HG03460 (cell line): ENCODE results near the gene MYPN.
"Not testable (repeated sequence)": the region's sequence is repeated elsewhere in the genome, so short reads cannot be mapped to it uniquely, and the experiment has no call there.

Experiments
- ATAC-seq: cut with Tn5 transposase; IDR thresholded peaks from one replicate; pipeline ENCODE4 v1.9.1; 2021; ENCODE audit not compliant: unreplicated experiment

Gene MYPN

DNA sequence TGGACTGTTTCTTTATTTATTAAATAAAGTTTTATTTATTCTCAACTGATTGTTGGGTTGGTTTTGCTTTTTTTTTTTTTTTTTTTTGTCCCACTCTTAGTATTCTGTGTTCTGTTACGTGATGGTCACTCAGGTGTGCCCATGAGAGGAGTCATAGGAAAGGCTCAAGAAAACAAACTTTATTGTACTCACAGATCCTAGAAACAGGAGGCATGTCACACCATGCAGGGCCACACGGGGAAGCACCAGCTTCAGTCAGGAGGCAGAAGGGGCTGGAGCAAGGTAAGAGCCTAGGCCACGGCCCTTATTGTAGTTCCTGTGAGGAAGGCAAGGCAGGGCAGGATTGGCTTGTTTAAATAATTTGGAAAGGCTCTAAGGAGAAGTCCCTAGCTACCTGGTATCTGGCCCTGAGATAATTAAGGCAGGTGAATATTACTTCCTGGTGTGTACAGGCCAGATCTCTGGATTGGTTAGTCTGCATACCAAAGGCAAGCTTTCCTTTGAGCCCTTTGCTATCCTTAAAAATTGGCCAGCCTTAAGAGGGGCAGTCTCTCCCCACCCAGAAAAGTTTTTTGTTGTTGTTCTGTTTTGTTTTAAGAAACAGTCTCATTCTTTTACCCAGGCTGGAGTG lies 114.4 kb downstream of the MYPN start:
- ATAC-seq: no peak

DNA sequence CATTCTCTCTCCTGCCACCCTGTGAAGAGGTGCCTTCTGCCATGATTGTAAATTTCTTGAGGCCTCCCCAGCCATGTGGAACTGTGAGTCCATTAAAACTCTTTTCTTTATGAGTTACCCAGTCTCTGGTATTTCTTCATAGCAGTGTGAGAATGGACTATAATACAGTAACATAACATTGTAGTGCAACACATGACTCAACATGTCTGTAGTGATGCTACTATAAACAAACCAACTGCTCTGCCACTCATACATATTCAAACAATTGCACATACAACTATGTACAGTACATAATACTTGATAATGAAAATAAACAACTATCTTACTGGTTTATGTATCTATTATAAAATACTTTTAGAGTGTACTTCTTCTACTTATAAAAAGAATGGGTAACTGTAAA lies 115.5 kb downstream of the MYPN start:
- ATAC-seq: no peak

DNA sequence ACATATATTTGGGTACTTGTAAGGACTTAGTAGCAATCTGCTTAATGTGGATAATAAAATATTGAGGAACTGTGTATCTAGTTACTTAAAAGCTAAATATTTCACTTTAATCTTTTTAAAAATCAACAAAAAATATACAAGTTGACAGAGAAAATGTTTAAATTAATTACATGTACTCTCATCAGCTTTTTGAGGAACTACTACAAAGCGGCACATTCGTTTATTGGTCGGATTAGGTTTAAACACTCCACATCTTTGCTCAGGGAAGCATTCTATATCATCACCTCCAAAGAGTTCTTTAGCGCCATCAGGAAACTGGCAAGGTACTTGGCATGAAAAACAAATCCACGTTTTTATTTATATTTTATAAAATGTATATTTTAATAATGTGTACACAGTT lies 121.0 kb downstream of the MYPN start:
- ATAC-seq: no peak

DNA sequence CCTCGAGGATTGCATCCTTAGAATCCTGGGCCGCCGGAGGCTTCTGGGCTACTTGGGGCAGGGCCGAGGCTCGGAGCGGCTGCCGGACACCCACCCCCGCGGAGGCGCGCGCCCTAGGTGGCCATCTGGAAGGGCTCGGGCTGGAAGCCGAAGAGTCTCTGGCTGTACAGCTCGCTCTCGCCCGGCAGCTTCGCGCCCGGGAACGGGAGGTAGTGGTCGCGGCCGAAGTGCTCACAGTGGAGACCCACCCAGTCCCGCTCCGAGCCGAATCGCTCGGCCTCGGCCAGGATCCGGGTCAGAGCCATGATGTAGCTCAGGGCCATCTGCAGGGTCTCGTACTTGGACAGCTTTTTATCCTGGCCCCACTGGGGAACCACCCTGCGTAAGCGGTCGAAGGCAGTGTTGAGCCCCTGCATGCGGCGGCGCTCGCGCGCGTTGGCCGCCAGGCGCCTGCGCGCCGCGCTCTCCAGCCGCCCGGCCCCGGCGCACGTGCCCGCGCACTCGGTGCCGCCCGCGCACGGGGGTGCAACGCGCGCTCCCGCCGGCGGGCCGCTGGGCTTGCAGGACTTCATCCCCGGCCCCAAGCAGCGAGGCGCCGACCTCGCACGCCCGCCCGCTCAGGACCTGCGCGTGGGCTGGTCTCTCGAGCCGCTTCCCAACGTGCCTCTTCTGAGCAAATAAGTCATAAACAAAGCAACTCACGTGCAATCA lies 122.0 kb downstream of the MYPN start:
- ATAC-seq: peak; percentile 90

DNA sequence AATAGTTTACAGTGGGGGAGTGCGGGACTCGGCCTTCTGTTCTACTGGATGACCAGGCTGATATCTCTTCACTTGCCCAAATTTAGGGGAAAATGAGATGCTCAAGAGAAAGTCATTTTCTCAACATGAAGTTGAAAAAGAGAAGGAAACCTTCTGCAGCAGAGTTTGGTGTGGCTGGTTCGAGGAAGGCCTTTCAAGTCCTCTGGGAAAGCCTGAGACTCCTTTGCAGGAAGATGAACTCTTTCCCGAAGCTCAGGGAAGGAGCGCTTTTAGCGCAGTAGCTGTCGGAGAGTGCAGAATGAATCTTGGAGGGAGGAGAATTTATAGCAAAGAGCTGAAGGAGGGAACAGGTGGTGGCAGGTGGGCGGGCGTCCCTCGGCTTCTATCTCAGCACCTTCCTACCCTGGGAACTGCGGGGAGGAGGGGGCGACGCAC lies 122.5 kb downstream of the MYPN start, which contains the start of gene ATOH7:
Gene ATOH7 (minus strand): TSS at position 297 of the 435 bp plus-strand sequence. CDS start 436 bp downstream, outside the sequence.
- ATAC-seq: no peak

DNA sequence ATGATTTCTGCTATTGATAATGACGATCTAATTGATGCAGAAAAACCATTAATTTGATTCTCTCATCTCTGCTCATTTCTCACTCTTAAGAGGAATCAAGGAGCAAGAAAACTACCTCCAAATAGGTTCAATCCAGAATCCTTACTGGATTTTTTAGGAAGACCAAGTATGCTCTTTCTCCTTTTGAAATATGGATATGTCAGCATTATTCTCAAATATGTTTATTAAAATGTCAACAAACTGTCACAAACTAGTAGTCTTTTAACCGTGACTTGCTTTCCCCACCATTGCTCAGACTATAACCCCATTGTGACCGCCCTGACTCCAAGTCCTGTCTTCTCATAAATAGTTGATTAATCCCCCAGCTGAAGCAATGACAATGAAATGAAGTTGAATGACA lies 123.8 kb downstream of the MYPN start:
- ATAC-seq: no peak

DNA sequence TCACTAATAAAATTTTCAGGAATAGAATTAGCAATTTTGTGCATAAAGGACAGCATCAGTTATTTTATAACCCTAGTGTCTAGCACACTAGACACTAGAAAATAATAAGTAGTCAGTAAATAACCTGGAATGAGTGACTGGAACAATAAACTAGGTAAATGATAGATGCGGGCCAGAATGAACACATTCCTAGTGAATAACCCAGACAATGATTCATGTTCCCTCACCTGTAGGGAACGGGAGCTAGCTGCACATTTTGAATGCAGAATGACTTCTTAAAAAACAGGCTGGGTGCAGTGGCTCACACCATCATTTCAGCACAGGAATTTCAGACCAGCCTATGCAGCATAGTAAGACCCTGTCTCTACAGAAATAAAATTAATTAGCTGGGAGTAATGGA lies 125.8 kb downstream of the MYPN start:
- no peak for ATAC-seq

DNA sequence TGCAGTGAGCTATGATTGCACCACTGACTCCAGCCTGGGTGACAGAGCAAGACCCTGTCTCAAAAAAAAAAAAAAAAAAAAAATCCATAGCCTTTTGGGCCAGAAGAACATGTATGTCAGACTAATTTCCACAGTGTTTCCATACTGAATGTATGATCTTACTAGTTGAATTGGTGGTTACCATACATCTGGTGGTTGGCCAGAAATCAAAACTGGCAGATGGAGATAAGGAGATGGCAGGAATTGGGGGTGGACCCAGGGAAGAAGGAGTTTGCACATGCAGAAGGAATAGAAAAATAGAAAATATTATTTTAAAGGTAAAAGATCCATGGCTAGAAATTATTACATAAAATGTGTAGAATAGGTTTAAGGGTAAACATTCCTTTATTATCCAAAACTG lies 126.3 kb downstream of the MYPN start:
- no peak for ATAC-seq

DNA sequence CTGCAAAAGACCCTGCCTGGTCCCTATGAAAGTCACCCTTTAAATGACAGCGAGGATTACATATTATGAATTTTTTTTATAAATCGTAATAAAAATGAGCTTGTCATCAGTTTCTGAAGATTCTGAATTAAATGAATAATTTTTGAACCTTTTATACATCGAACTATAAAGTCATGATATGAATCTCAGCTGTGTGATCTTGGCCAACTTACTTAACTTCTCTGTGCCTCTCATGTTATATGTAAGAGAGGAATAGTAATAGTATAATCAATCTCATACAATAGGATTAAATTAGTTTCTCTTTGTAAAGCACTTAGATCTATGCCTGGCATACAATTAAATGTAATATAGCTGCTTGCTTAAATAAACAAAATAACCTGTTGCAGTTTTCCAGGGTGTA lies 127.9 kb downstream of the MYPN start:
- ATAC-seq: no peak

DNA sequence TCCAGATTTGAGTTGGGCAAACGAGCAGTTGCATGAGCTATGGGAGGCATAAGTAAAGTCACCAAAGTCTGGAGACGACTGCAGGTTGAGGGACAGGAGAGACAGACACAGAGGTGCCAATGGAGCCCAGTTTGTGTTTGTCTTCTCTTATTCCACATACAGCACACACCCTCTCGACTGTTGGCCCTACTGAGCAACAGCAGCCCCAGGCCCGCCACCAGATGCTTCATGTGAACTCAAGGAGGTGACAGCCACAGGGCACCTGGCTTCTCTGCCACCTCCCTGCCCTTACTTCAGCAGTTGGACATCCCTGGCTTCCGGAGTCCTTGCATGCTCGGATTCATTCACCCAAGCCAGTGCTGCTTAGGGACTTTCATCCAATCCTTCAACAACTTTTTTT lies 129.1 kb downstream of the MYPN start:
- no peak for ATAC-seq

DNA sequence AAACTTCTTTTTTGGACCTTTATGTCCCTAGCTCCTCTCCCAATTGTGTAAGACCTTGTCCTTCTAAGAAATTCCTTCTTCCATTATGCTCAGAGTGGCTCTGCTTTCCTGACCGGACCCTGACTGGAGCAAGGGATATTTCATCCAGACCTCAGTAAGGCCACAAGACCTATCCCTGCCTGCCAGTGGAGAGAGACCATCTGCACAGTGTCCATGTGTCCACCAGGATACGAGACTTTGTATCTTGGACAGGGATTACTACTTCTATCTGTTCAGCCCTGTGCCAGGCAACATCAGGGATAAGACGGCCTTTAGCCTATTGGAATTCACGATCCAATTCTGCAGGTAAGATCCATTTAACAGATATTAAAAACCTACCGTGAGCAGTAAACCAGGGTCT lies 129.8 kb downstream of the MYPN start:
- ATAC-seq: no peak

DNA sequence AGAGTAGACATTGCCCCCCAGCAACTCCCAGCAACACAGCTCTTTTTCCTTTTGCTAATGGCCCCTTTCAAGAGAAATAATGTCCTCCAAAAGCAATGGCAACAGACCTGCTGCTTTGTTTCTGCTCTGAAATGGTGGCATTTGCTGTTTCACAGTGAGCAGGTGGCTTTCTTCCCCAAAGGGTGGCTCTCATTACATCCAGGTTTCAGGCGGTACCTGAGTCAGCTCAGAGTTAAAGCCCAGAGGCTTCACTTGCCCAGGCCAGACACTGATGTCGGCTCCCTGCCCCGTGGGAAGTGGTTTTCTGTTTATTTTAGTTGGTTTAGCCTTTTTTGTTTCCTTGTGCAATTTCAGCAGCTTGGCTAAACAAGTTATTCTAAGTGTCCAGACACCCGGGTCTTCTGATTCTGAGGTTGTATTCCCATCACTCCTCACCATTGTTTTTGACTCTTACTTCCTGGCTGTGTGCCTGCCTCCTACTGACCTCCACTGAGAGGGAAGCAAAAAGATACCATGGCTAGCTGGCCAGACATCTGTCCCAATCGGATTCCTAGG lies 130.4 kb downstream of the MYPN start:
- no peak for ATAC-seq

DNA sequence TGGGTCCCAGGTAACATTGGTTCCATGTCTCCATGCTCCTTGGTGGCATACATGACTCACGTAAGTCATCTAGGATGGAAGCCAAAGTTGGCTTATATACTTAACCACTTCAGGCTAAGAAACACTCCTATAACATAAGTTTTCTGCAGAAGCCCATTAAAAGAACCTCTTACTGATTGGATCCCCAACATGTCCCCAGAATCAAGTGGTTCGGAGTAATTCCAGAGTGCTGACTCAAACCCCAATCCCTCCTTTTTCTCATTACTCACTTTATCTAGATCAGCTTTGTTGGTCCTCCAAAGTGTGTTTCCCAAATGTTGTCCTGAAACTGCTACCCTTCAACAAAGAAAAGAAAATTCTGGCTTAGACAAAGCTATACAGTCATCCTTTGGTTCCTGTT lies 132.8 kb downstream of the MYPN start:
- no peak for ATAC-seq

DNA sequence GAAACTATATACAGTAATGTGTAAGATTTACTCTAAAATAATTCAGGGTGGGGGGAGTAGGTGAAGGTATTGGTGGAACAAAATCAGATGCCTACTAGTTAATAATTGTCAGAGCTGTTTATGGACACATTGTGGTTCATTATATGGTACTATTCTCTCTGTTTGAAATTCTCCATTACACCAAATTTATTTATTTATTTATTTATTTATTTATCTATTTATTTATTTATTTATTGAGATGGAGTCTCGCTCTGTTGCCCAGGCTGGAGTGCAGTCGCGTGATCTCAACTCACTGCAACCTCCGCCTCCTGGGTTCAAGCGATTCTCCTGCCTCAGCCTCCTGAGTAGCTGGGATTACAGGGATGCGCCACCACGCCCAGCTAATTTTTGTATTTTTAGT lies 137.1 kb downstream of the MYPN start:
- not testable (repeated sequence) for ATAC-seq

DNA sequence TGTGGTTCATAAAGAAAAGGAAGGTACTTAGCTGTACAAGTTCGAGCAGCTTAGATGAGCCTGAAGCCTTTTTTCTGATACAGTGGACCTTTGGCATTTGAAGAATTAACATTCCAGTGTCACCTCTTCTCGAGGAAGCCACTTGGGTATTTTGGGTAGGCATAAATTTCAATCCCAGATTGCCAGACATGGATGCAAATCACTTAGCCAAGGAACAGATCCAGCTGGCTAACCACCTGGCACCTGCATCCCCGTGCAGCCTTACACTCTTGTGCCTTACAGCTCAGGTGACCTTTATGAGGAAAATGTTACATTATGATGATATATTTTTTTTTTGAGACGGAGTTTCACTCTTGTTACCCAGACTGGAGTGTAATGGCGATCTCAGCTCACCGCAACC lies 138.6 kb downstream of the MYPN start:
- ATAC-seq: no peak

DNA sequence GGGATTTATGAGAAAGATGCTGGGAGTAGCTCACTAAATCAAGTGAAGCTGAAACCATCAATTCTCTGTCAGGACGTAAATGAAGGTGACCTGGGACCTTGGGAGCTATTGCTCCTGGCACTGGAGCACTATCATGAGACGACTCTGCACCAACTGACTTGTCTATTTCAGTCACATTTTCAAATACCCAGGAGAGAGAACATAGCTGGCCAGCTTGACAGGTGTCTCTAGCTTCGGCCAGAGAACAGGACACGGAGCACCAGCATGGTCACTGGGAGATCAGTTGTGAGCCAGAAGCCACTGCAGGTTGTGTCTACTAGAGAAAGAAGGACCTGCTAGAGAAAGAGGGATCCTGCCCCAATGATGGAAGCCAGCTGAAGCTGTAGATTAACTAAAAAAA lies 140.0 kb downstream of the MYPN start:
- no peak for ATAC-seq

DNA sequence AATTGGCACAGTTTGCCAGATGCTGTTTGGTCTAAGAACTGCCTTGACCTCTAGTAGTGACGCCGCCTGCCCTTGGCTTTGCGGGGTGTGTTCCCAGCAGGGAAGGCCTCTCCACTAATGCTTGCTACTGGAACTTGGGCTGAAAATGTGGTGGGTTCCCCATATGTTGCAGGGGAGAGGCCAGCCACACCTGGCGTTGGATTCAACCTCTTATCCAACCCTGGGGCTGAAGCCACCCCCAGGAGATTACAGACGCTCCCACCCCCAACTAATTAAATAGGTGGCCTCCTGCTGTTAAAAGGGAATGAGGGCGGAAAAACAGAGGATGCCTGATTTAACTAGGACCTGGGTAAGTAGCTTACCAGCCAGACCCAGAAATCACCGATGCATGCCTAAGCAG lies 141.9 kb downstream of the MYPN start:
- ATAC-seq: no peak

DNA sequence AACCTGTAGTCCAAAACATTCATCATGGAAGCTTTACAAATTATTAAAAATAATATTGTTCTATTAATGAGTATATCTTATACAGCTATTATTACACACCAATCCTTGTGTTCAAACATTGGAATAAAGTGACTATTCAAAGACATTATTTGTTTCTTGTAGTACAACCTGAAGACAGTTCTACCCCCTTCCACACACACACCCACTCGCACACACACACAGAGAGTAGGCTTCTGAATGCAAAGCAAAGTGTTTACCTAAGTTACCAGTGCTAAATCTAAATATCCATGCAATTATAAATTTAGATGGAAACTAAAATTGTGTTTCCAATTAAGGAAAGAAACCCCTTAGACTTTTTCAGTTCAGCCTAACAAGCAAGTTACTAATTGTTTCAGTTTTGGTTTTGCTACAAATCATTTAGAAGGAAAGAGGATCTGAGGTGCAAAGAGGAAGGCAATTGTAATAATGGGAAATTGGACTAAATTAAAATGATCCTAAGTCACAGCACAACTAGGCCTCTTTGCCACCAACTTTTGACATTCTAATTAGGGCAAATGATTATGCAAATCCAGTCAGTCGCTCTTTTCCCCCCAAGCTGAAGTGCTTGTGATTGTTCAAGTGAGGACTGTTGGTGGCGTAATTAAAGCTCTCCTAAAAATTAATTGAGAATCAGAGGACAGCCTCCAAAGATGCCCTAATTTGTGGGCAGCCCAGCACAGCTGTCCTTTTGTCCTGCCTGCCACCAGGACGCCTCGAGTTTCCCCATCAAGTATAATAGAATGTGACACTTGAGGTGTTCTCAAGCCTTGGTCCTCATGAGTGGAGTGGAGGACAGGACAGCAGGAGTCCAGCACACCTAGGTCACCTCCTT lies 142.6 kb downstream of the MYPN start:
- ATAC-seq: no peak

DNA sequence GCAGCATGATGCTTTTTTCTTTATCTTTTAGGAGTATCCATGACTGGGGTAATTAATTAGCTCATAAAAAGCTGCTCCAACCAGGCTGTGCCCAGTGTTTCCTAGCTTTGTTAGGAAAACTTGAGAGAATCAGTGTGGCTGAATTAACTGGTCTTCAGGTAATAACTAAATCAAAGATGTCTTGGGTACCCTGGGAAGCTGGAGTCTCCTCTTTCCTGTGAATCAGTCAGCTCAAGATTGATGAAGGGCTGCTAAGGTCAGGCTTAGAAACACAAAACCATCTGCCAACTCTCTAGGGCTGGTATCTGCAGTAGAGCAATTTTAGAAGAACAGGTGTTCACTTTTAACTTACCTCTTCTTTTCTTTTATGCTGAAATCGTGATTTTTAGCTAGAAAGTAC lies 144.1 kb downstream of the MYPN start:
- no peak for ATAC-seq

DNA sequence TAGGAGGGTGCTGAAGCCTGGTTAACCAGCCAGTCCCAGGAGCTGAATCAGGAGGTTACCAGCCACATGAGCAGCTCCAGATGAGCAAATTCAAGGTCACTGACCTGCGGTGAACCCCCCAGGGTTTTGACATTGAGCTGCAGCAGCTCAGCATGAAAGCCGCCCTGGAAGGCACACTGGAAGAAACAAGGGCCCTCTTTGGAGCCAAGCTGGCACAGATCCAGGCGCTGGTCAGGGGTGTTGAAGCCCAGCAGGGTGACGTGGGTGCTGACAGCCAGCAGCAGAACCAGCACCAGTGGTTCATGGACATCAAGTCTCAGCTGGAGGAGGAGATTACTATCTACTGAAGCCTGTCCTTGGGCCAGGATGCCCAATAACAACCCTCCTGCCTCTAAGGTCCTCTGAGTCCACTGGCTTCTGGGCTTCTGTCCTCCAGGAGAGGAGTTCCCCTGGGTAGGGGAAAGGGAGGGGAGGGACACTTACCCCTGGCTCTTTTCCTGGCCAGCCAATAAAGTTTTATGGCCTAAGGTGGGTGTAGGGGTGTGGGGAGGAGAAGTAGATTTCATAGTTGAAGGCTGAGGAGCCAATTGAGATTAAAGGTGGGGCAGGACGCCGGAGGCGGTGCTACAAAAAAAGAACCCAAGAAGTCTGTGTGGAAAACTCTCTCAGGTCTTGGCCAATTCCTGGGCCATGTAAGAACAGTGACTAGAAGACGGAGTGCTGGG lies 152.0 kb downstream of the MYPN start:
- no peak for ATAC-seq
